M059J (cell line): ENCODE measurements around the gene SPTBN4. TPM values are rescaled to one million over a fixed set of nuclear protein-coding genes. Genes with fewer than 3 reads are reported as not detected.
A peak's percentile ranks its signal among the peaks of the same experiment; 100 is the strongest.
"Not testable (repeated sequence)": the region's sequence is repeated elsewhere in the genome, so short reads cannot be mapped to it uniquely, and the experiment has no call there.

Experiments
- DNase-seq: peaks from one replicate; pipeline ENCODE4 v3.0.0-alpha.2; 2012; ENCODE audit warnings: low read depth
- total RNA-seq: library from RNA; depleted of rRNA; stranded (reverse); fragments of >200 nt; shearing (Covaris generic); gene quantifications from 2 replicates; pipeline ENCODE4 v1.2.3, GENCODE V29; 2014

SPTBN4 gene
- total RNA-seq, 1 experiment from 2014 or later, result 0.67 TPM

GRCh38 chr19:40585982-40586422 is 119.2 kb downstream of the SPTBN4 start:
- DNase-seq, result no peak

- DNase-seq, result no peak
These were observed 119.8 kb downstream of the SPTBN4 start for GRCh38 chr19:40586611-40587010.

GRCh38 chr19:40588110-40588854 is 121.5 kb downstream of the SPTBN4 start:
- DNase-seq, result peak; percentile 75

- DNase-seq, result no peak
These were observed 122.2 kb downstream of the SPTBN4 start for GRCh38 chr19:40588926-40589569.

GRCh38 chr19:40589591-40590429 is 123.0 kb downstream of the SPTBN4 start:
- DNase-seq, result no peak

- DNase-seq, result no peak
These were observed 123.9 kb downstream of the SPTBN4 start for GRCh38 chr19:40590464-40591265.

GRCh38 chr19:40591724-40592123 is 124.9 kb downstream of the SPTBN4 start:
- DNase-seq, result not testable (repeated sequence)

- peak; percentile 81 for DNase-seq
These were observed 125.4 kb downstream of the SPTBN4 start for GRCh38 chr19:40592170-40592569.

GRCh38 chr19:40594255-40594654 is 127.5 kb downstream of the SPTBN4 start:
- no peak for DNase-seq

GRCh38 chr19:40594657-40595091 is 127.9 kb downstream of the SPTBN4 start:
- peak; percentile 67 for DNase-seq

GRCh38 chr19:40596608-40597328 is 130.0 kb downstream of the SPTBN4 start:
- peak; percentile 75 for DNase-seq

GRCh38 chr19:40597329-40597838 is 130.6 kb downstream of the SPTBN4 start:
- DNase-seq, result no peak

- DNase-seq, result peak; percentile 92
These were observed 131.5 kb downstream of the SPTBN4 start for GRCh38 chr19:40598121-40598917.

- no peak for DNase-seq
These were observed 132.1 kb downstream of the SPTBN4 start for GRCh38 chr19:40598918-40599307.

- DNase-seq, result no peak
These were observed 132.6 kb downstream of the SPTBN4 start for GRCh38 chr19:40599331-40599901.

- DNase-seq, result no peak
These were observed 133.2 kb downstream of the SPTBN4 start for GRCh38 chr19:40599902-40600569.

- no peak for DNase-seq
These were observed 133.9 kb downstream of the SPTBN4 start for GRCh38 chr19:40600570-40601133.
